ENCODE results near the gene SFTPA1. TPM values are rescaled to one million over a fixed set of nuclear protein-coding genes. Genes with fewer than 3 reads are reported as not detected.

SFTPA1 gene
- total and polyA plus RNA-seq, 2 experiments from 2014 or later = not detected

DNA sequence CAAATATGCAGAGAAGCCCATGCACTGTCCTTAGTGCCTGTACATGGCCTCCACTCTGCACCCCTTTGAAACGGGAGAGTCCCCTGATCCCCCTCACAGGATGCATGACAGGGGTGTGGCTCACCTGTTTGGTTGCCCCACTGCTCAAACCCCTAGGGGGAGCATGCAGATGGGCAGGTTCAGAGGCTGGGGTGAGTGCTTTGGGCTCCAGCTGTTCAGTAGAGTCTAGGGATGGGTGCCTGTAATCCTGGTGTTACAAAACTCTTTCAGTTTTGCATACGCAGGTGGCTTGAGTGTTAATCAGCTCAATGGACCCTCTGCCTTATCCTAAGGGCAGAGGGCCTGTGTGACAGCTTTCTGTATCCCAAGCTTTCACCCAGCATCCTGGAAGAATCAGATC, 7.8 kb upstream of the SFTPA1 start (continued):
- TF ChIP-seq POLR2AphosphoS5 (IDR thresholded peaks at IDR 0.05; ENCODE audit: low read depth) = no peak
- no peak for TF ChIP-seq ZNF331 (CRISPR knock-in tag; IDR thresholded peaks at IDR 0.05; ENCODE audit: low read depth)

DNA sequence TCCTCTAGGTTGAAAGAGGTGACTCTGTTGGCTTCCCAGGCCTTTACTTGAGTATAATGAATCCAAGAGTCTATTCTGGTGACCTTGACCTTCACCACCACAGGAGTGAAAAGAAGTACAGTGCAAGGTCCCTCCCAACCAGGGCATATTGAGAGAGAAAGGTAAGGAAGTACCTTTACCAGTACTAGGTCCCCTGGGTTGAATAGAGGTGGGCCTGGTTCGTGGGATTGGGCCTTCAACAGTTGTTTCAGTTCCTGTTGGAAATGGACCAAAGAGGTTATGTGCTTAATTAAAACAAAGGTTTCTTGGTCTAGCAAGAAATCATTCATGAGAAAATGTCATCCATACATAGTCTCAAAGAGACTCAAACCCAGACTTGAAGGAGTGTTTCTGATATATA, 6.4 kb upstream of the SFTPA1 start:
- H3K27me3 ChIP-seq (ENCODE audit: insufficient read depth) = no peaks in the 10 kb centered on the region
- TF ChIP-seq NANOG (IDR thresholded peaks at IDR 0.05; ENCODE audit: borderline replicate concordance) = no peak
- TF ChIP-seq EZH2phosphoT487 (IDR thresholded peaks at IDR 0.05; ENCODE audit: unreplicated experiment) = no peak
- TF ChIP-seq, protein P1, sequence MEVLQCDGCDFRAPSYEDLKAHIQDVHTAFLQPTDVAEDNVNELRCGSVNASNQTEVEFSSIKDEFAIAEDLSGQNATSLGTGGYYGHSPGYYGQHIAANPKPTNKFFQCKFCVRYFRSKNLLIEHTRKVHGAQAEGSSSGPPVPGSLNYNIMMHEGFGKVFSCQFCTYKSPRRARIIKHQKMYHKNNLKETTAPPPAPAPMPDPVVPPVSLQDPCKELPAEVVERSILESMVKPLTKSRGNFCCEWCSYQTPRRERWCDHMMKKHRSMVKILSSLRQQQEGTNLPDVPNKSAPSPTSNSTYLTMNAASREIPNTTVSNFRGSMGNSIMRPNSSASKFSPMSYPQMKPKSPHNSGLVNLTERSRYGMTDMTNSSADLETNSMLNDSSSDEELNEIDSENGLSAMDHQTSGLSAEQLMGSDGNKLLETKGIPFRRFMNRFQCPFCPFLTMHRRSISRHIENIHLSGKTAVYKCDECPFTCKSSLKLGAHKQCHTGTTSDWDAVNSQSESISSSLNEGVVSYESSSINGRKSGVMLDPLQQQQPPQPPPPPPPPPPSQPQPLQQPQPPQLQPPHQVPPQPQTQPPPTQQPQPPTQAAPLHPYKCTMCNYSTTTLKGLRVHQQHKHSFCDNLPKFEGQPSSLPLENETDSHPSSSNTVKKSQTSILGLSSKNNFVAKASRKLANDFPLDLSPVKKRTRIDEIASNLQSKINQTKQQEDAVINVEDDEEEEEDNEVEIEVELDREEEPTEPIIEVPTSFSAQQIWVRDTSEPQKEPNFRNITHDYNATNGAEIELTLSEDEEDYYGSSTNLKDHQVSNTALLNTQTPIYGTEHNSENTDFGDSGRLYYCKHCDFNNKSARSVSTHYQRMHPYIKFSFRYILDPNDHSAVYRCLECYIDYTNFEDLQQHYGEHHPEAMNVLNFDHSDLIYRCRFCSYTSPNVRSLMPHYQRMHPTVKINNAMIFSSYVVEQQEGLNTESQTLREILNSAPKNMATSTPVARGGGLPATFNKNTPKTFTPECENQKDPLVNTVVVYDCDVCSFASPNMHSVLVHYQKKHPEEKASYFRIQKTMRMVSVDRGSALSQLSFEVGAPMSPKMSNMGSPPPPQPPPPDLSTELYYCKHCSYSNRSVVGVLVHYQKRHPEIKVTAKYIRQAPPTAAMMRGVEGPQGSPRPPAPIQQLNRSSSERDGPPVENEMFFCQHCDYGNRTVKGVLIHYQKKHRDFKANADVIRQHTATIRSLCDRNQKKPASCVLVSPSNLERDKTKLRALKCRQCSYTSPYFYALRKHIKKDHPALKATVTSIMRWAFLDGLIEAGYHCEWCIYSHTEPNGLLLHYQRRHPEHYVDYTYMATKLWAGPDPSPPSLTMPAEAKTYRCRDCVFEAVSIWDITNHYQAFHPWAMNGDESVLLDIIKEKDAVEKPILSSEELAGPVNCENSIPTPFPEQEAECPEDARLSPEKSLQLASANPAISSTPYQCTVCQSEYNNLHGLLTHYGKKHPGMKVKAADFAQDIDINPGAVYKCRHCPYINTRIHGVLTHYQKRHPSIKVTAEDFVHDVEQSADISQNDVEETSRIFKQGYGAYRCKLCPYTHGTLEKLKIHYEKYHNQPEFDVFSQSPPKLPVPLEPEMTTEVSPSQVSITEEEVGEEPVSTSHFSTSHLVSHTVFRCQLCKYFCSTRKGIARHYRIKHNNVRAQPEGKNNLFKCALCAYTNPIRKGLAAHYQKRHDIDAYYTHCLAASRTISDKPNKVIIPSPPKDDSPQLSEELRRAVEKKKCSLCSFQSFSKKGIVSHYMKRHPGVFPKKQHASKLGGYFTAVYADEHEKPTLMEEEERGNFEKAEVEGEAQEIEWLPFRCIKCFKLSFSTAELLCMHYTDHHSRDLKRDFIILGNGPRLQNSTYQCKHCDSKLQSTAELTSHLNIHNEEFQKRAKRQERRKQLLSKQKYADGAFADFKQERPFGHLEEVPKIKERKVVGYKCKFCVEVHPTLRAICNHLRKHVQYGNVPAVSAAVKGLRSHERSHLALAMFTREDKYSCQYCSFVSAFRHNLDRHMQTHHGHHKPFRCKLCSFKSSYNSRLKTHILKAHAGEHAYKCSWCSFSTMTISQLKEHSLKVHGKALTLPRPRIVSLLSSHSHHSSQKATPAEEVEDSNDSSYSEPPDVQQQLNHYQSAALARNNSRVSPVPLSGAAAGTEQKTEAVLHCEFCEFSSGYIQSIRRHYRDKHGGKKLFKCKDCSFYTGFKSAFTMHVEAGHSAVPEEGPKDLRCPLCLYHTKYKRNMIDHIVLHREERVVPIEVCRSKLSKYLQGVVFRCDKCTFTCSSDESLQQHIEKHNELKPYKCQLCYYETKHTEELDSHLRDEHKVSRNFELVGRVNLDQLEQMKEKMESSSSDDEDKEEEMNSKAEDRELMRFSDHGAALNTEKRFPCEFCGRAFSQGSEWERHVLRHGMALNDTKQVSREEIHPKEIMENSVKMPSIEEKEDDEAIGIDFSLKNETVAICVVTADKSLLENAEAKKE (CRISPR knock-in tag; IDR thresholded peaks at IDR 0.05) = no peak
- TF ChIP-seq CREB1 (CRISPR knock-in tag; IDR thresholded peaks at IDR 0.05; ENCODE audit: low read depth) = no peak
- no peak for TF ChIP-seq STAT1 (IDR thresholded peaks at IDR 0.05; ENCODE audit: unreplicated experiment)
- no peak for TF ChIP-seq POLR2AphosphoS5 (IDR thresholded peaks at IDR 0.05; ENCODE audit: low read depth)
- peaks cover 25% of the 10 kb centered on the region for H3K4me1 Mint-ChIP-seq
- no peak overlapping the region for H2AFZ ChIP-seq
- peaks cover 18% of the 10 kb centered on the region for H3K9me3 Mint-ChIP-seq
- no peaks in the 10 kb centered on the region for H4K20me1 ChIP-seq (replicated peaks; ENCODE audit: insufficient read depth)
- H3K4me3 Mint-ChIP-seq = no peak overlapping the region
- peaks cover 9% of the 10 kb centered on the region for H3K36me3 Mint-ChIP-seq (ENCODE audit: low read depth)
- H3K36me3 ChIP-seq (ENCODE audit: insufficient read depth) = no peaks in the 10 kb centered on the region
- no peak overlapping the region for H3K27ac ChIP-seq (ENCODE audit: low read depth)
- H3K4me3 ChIP-seq = no peak overlapping the region
- DNase-seq (ENCODE audit: low spot score) (no peak), ATAC-seq (no peak)
- H3K4me1 ChIP-seq (ENCODE audit: insufficient read depth) = peaks cover 3% of the 10 kb centered on the region
- H3K9me2 ChIP-seq (ENCODE audit: insufficient read depth) = 0 out of 2 replicates have a peak, but pooled peaks cover 9% of the 10 kb centered on the region
- no peak overlapping the region for H3K4me2 ChIP-seq
- no peaks in the 10 kb centered on the region for H3K79me2 ChIP-seq (replicated peaks; ENCODE audit: insufficient read depth)
- H3F3A ChIP-seq (replicated peaks; ENCODE audit: low read depth) = no peaks in the 10 kb centered on the region
- H3K27ac Mint-ChIP-seq = no peak overlapping the region
- H3K27me3 Mint-ChIP-seq (ENCODE audit: insufficient read depth, low read depth, poor library complexity) = peaks cover 4% of the 10 kb centered on the region

All from GM23338 (cell line).